Panc1 (cell line): Measurements from ENCODE around the gene SLC25A27. TPM values are rescaled to one million over a fixed set of nuclear protein-coding genes. Genes with fewer than 3 reads are reported as not detected.

ENCODE experiments used
- ATAC-seq: fragments of 200-7000 bp; cut with Tn5 transposase; 2 replicates; pipeline ENCODE4 v1.9.1; 2020; ENCODE audit warnings: mild to moderate bottlenecking, moderate library complexity
- BruUV-seq: library from RNA; stranded (reverse); fragments of 400-500 nt; replicated peaks from 2 replicates; lab custom pipeline; 2021; lab: Mats Ljungman, UMichigan
- CTCF ChIA-PET: fragments of 300-600 bp; sonication (Branson Sonifier 250); formaldehyde crosslinking; loops from one replicate; lab custom pipeline; 2022; ENCODE audit warnings: antibody characterized with exemption; lab: Charles Lee
- POLR2A ChIA-PET: fragments of 300-600 bp; sonication (Branson Sonifier 250); formaldehyde crosslinking; loops from one replicate; lab custom pipeline; 2022; ENCODE audit warnings: antibody characterized with exemption; lab: Charles Lee
- DNase-seq: peaks from one replicate; pipeline ENCODE4 v3.0.0-alpha.2; 2010; ENCODE audit warnings: low read depth, low spot score
- H3K27ac ChIP-seq: 2 replicates; pipeline ENCODE4 v1.5.1; 2011; ENCODE audit warnings: mild to moderate bottlenecking, low read length, inconsistent platforms
- H3K27me3 ChIP-seq: fragments of 200-500 bp; sonication (Bioruptor generic); 2 replicates; pipeline ENCODE4 v1.6.0; 2014; ENCODE audit warnings: low read length, inconsistent platforms; ENCODE audit not compliant: control insufficient read depth, insufficient read depth
- H3K36me3 ChIP-seq: fragments of 200-500 bp; sonication (Bioruptor generic); 2 replicates; pipeline ENCODE4 v1.5.1; 2014; ENCODE audit warnings: inconsistent platforms, mild to moderate bottlenecking, low read length, moderate library complexity; ENCODE audit not compliant: control insufficient read depth, insufficient read depth
- H3K4me1 ChIP-seq: 2 replicates; pipeline ENCODE4 v1.5.1; 2011; ENCODE audit warnings: inconsistent platforms, mild to moderate bottlenecking, low read length, moderate library complexity; ENCODE audit not compliant: control insufficient read depth, insufficient read depth
- H3K4me3 ChIP-seq, 2 experiments: 2 replicates each; pipeline ENCODE4 v1.5.1; 2011 to 2012; ENCODE audit warnings: low read depth in 2 of 2, low read length in 2 of 2, mild to moderate bottlenecking in 2 of 2, inconsistent platforms in 1 of 2, moderate library complexity in 1 of 2
- H3K9me3 ChIP-seq: fragments of 200-500 bp; sonication (Bioruptor generic); 2 replicates; pipeline ENCODE4 v1.5.1; 2014; ENCODE audit warnings: low read depth, mild to moderate bottlenecking, inconsistent platforms, low read length, moderate library complexity; ENCODE audit not compliant: control insufficient read depth, insufficient read depth
- CTCF ChIP-seq: fragments of 450-650 bp; IDR thresholded peaks from 2 replicates; pipeline ENCODE4 v1.5.1; 2017; ENCODE audit warnings: mild to moderate bottlenecking
- POLR2AphosphoS5 ChIP-seq: IDR thresholded peaks from 2 replicates; pipeline ENCODE4 v1.6.1; 2012; ENCODE audit warnings: mild to moderate bottlenecking, low read depth, low read length, moderate library complexity
- REST ChIP-seq, 2 experiments: IDR thresholded peaks; 2 replicates each; pipeline ENCODE4 v1.6.1; 2011 to 2012; ENCODE audit warnings: low read depth in 2 of 2, control low read depth in 1 of 2, low read length in 1 of 2, mild to moderate bottlenecking in 1 of 2, moderate library complexity in 1 of 2; ENCODE audit not compliant: insufficient read depth in 1 of 2
- SIN3A ChIP-seq: IDR thresholded peaks from 2 replicates; pipeline ENCODE4 v1.6.1; 2012; ENCODE audit warnings: low read depth, mild to moderate bottlenecking, low read length, moderate library complexity, borderline replicate concordance; ENCODE audit not compliant: insufficient read depth
- TCF7L2 ChIP-seq: IDR thresholded peaks from 2 replicates; pipeline ENCODE4 v1.6.1; 2011; ENCODE audit warnings: mild to moderate bottlenecking, low read depth, low read length, inconsistent platforms
- in situ Hi-C: cut with HindIII; loops from 2 replicates; pipeline ENCODE4 v1.10.0; 2016; ENCODE audit warnings: low sequenced_read_pairs, low pct_unique_long_range_greater_than_20kb
- intact Hi-C: fragments of 100-400 bp; cut with micrococcal nuclease; formaldehyde crosslinking; loops from one replicate; pipeline ENCODE4 v1.10.0; 2022; ENCODE audit not compliant: unreplicated experiment
- total RNA-seq: library from RNA; stranded (reverse); gene quantifications from one replicate; pipeline ENCODE4 v1.2.1, GENCODE V29; 2021; ENCODE audit not compliant: unreplicated experiment

SLC25A27 gene
- total RNA-seq, 1 experiment from 2014 or later, result 0.77 TPM

GRCh38 chr6:46635462-46635861, 17.3 kb upstream of the SLC25A27 start:
- H3K4me1 ChIP-seq, result no peaks in the 10 kb centered on the region
- no peak overlapping the region for H3K4me3 ChIP-seq
- BruUV-seq, result no TSS peak
- no peak overlapping the region for H3K27ac ChIP-seq
- in situ Hi-C loops (no loop called here), intact Hi-C loops (no loop called here)
- POLR2A ChIA-PET, result no interaction called here
- CTCF ChIA-PET, result no interaction called here
- ATAC-seq, result no peak
- no peaks in the 10 kb centered on the region for H3K36me3 ChIP-seq
- TF ChIP-seq REST (IDR thresholded peaks at IDR 0.05; ENCODE audit: insufficient read depth in 1 of 2, low read depth in 2 of 2, low read length in 1 of 2), result no peak
- TF ChIP-seq CTCF, result no peak
- TF ChIP-seq TCF7L2, result no peak
- TF ChIP-seq SIN3A, result no peak
- TF ChIP-seq POLR2AphosphoS5, result no peak
- no peaks in the 10 kb centered on the region; the same call in 1 of the 2 replicates for H3K27me3 ChIP-seq
- DNase-seq, result no peak
- H3K9me3 ChIP-seq, result no peaks in the 10 kb centered on the region

GRCh38 chr6:46637145-46637544, 15.6 kb upstream of the SLC25A27 start:
- in situ Hi-C loops, result no loop called here
- Histone ChIP-seq H3K27ac (no peak overlapping the region), H3K4me1 (no peaks in the 10 kb centered on the region), H3K36me3 (no peaks in the 10 kb centered on the region), H3K9me3 (no peaks in the 10 kb centered on the region), H3K27me3 (no peaks in the 10 kb centered on the region; the same call in 1 of the 2 replicates), H3K4me3 (no peak overlapping the region)
- BruUV-seq, result no TSS peak
- ChIA-PET CTCF (no interaction called here), POLR2A (no interaction called here)
- ATAC-seq (no peak), DNase-seq (no peak)
- intact Hi-C loops, result no loop called here
- TF ChIP-seq POLR2AphosphoS5, result no peak
- TF ChIP-seq REST (IDR thresholded peaks at IDR 0.05; ENCODE audit: insufficient read depth in 1 of 2, low read depth in 2 of 2, low read length in 1 of 2), result no peak
- no peak for TF ChIP-seq SIN3A
- no peak for TF ChIP-seq TCF7L2
- no peak for TF ChIP-seq CTCF
